Activated CD4-positive, alpha-beta T cell treated with anti-CD3 and anti-CD28 coated beads, Interleukin-2, amount 10 ng/mL, durations not matched to agents 24 days and 14 days (primary cell): ENCODE data around the gene PPP1R9B. TPM values are rescaled to one million over a fixed set of nuclear protein-coding genes. Genes with fewer than 3 reads are reported as not detected.
A peak's percentile ranks its signal among the peaks of the same experiment; 100 is the strongest.

Experiments
- DNase-seq: peaks from one replicate; pipeline ENCODE4 v3.0.0; 2022
- H3K27ac Mint-ChIP-seq: one replicate; pipeline ENCODE4 v1.8.0; 2022; ENCODE audit warnings: mild to moderate bottlenecking, mixed read lengths
- H3K27me3 Mint-ChIP-seq: one replicate; pipeline ENCODE4 v1.8.0; 2022; ENCODE audit warnings: mixed read lengths
- H3K36me3 Mint-ChIP-seq: one replicate; pipeline ENCODE4 v1.8.0; 2022; ENCODE audit warnings: low read depth, mild to moderate bottlenecking, mixed read lengths
- H3K4me1 Mint-ChIP-seq: one replicate; pipeline ENCODE4 v1.8.0; 2021; ENCODE audit warnings: mixed read lengths
- H3K4me3 Mint-ChIP-seq: one replicate; pipeline ENCODE4 v1.8.0; 2022; ENCODE audit warnings: mild to moderate bottlenecking, moderate library complexity, mixed read lengths
- H3K9me3 Mint-ChIP-seq: one replicate; pipeline ENCODE4 v1.8.0; 2021; ENCODE audit warnings: mixed read lengths
- intact Hi-C: fragments of 100-400 bp; cut with micrococcal nuclease; formaldehyde crosslinking; loops from one replicate; pipeline ENCODE4 v1.15.1; 2023
- total RNA-seq: library from RNA; stranded (reverse); gene quantifications from 2 replicates; pipeline ENCODE4 v1.2.3, GENCODE V29; 2022

The PPP1R9B gene
- total RNA-seq, 1 donor from 2014 or later, result 91.3 TPM

- H3K27me3 Mint-ChIP-seq, result no peaks in the 10 kb centered on the region
- H3K4me3 Mint-ChIP-seq, result peak overlapping the region; percentile 93
- no peaks in the 10 kb centered on the region for H3K9me3 Mint-ChIP-seq
- H3K27ac Mint-ChIP-seq, result peak overlapping the region; percentile 89
- H3K36me3 Mint-ChIP-seq, result peaks cover 27% of the 10 kb centered on the region
- DNase-seq, result peak; percentile 89
- H3K4me1 Mint-ChIP-seq, result peaks cover 50% of the 10 kb centered on the region
- intact Hi-C loops, result no loop called here
These were observed 792 bp downstream of the PPP1R9B start for GRCh38 chr17:50149417-50150353.

GRCh38 chr17:50149091-50149416, 1.4 kb downstream of the PPP1R9B start:
- peaks cover 51% of the 10 kb centered on the region for H3K4me1 Mint-ChIP-seq
- H3K27ac Mint-ChIP-seq, result peak overlapping the region; percentile 89
- H3K27me3 Mint-ChIP-seq, result no peaks in the 10 kb centered on the region
- H3K4me3 Mint-ChIP-seq, result peak overlapping the region; percentile 92
- peaks cover 34% of the 10 kb centered on the region for H3K36me3 Mint-ChIP-seq
- no peaks in the 10 kb centered on the region for H3K9me3 Mint-ChIP-seq
- intact Hi-C loops, result no loop called here
- no peak for DNase-seq

GRCh38 chr17:50148226-50149090, 2.0 kb downstream of the PPP1R9B start:
- H3K27me3 Mint-ChIP-seq, result no peaks in the 10 kb centered on the region
- H3K27ac Mint-ChIP-seq, result peak overlapping the region; percentile 96
- no peaks in the 10 kb centered on the region for H3K9me3 Mint-ChIP-seq
- DNase-seq, result peak; percentile 86
- peaks cover 53% of the 10 kb centered on the region for H3K4me1 Mint-ChIP-seq
- peaks cover 37% of the 10 kb centered on the region for H3K36me3 Mint-ChIP-seq
- peak overlapping the region; percentile 92 for H3K4me3 Mint-ChIP-seq
- intact Hi-C loops, result no loop called here

GRCh38 chr17:50147841-50148225, 2.6 kb downstream of the PPP1R9B start:
- Mint-ChIP-seq H3K36me3 (peaks cover 42% of the 10 kb centered on the region), H3K9me3 (no peaks in the 10 kb centered on the region), H3K27ac (peak overlapping the region; percentile 96), H3K4me3 (peak overlapping the region; percentile 92), H3K4me1 (peaks cover 56% of the 10 kb centered on the region), H3K27me3 (no peaks in the 10 kb centered on the region)
- DNase-seq, result no peak
- intact Hi-C loops, result no loop called here

GRCh38 chr17:50146927-50147665, 3.4 kb downstream of the PPP1R9B start:
- Mint-ChIP-seq H3K27ac (peak overlapping the region; percentile 96), H3K4me3 (peak overlapping the region; percentile 92), H3K36me3 (peaks cover 50% of the 10 kb centered on the region), H3K9me3 (no peaks in the 10 kb centered on the region), H3K4me1 (peaks cover 59% of the 10 kb centered on the region), H3K27me3 (no peaks in the 10 kb centered on the region)
- intact Hi-C loops, result no loop called here
- no peak for DNase-seq

GRCh38 chr17:50146230-50146926, 4.1 kb downstream of the PPP1R9B start:
- Mint-ChIP-seq H3K27ac (peak overlapping the region; percentile 96), H3K27me3 (no peaks in the 10 kb centered on the region), H3K4me1 (peaks cover 62% of the 10 kb centered on the region), H3K9me3 (no peaks in the 10 kb centered on the region), H3K36me3 (peaks cover 54% of the 10 kb centered on the region), H3K4me3 (peak overlapping the region; percentile 92)
- no peak for DNase-seq
- intact Hi-C loops, result no loop called here

GRCh38 chr17:50145532-50146229, 4.8 kb downstream of the PPP1R9B start:
- no peaks in the 10 kb centered on the region for H3K9me3 Mint-ChIP-seq
- intact Hi-C loops, result no loop called here
- peaks cover 66% of the 10 kb centered on the region for H3K4me1 Mint-ChIP-seq
- DNase-seq, result no peak
- peaks cover 60% of the 10 kb centered on the region for H3K36me3 Mint-ChIP-seq
- peak overlapping the region; percentile 76 for H3K27ac Mint-ChIP-seq
- peak overlapping the region; percentile 92 for H3K4me3 Mint-ChIP-seq
- H3K27me3 Mint-ChIP-seq, result no peaks in the 10 kb centered on the region

- intact Hi-C loops, result loop anchor here (5.0 kb wide), 1 partner anchor 32 kb away; no protein-coding TSS in a partner anchor
- Mint-ChIP-seq H3K4me1 (peaks cover 73% of the 10 kb centered on the region), H3K27me3 (no peaks in the 10 kb centered on the region), H3K4me3 (peak overlapping the region; percentile 92), H3K36me3 (peaks cover 67% of the 10 kb centered on the region), H3K9me3 (no peaks in the 10 kb centered on the region), H3K27ac (peak overlapping the region; percentile 79)
- no peak for DNase-seq
These were observed 5.5 kb downstream of the PPP1R9B start for GRCh38 chr17:50144845-50145531.

GRCh38 chr17:50144355-50144754, 6.1 kb downstream of the PPP1R9B start:
- Mint-ChIP-seq H3K27me3 (no peaks in the 10 kb centered on the region), H3K4me3 (no peak overlapping the region)

GRCh38 chr17:50143461-50144176, 6.9 kb downstream of the PPP1R9B start:
- intact Hi-C loops, result loop anchor here (5.0 kb wide), 1 partner anchor 34 kb away; no protein-coding TSS in a partner anchor
- Mint-ChIP-seq H3K4me1 (peaks cover 79% of the 10 kb centered on the region), H3K36me3 (peaks cover 76% of the 10 kb centered on the region), H3K27ac (peak overlapping the region; percentile 79), H3K4me3 (no peak overlapping the region), H3K9me3 (no peaks in the 10 kb centered on the region), H3K27me3 (no peaks in the 10 kb centered on the region)
- no peak for DNase-seq

More at GRCh38 chr17:50144355-50144754, 6.1 kb downstream of the PPP1R9B start:
- Mint-ChIP-seq H3K27ac (peak overlapping the region; percentile 79), H3K9me3 (no peaks in the 10 kb centered on the region), H3K4me1 (peaks cover 77% of the 10 kb centered on the region), H3K36me3 (peaks cover 74% of the 10 kb centered on the region)
- no peak for DNase-seq
- intact Hi-C loops, result loop anchor here (5.0 kb wide), 1 partner anchor 33 kb away; no protein-coding TSS in a partner anchor

- Mint-ChIP-seq H3K27ac (peak overlapping the region; percentile 62), H3K4me1 (peaks cover 73% of the 10 kb centered on the region), H3K27me3 (no peaks in the 10 kb centered on the region), H3K4me3 (peak overlapping the region; percentile 74), H3K36me3 (peaks cover 79% of the 10 kb centered on the region), H3K9me3 (no peaks in the 10 kb centered on the region)
- intact Hi-C loops, result loop anchor here (2.0 to 5.0 kb wide), 2 partner anchors 25 to 36 kb away; no protein-coding TSS in a partner anchor
- DNase-seq, result no peak
These were observed 8.7 kb downstream of the PPP1R9B start for GRCh38 chr17:50141745-50142110.
